A673 (cell line): ENCODE measurements around the gene OLFML1. TPM values are rescaled to one million over a fixed set of nuclear protein-coding genes. Genes with fewer than 3 reads are reported as not detected.

Source experiments
- Bru-seq: library from RNA; stranded (reverse); fragments of 400-500 nt; gene quantifications from one replicate; lab custom pipeline; 2021; lab: Mats Ljungman, UMichigan
- BruChase-seq, 2 experiments: library from RNA; stranded (reverse); fragments of 400-500 nt; gene quantifications; one replicate each; lab custom pipeline; 2021; lab: Mats Ljungman, UMichigan
- BruUV-seq: library from RNA; stranded (reverse); fragments of 400-500 nt; replicated peaks from 2 replicates; lab custom pipeline; 2021; lab: Mats Ljungman, UMichigan
- CTCF ChIA-PET: fragments of 300-600 bp; sonication (Branson Sonifier 250); formaldehyde crosslinking; loops from one replicate; lab custom pipeline; 2022; ENCODE audit warnings: antibody characterized with exemption; lab: Charles Lee
- POLR2A ChIA-PET: fragments of 300-600 bp; sonication (Branson Sonifier 250); formaldehyde crosslinking; loops from one replicate; lab custom pipeline; 2022; ENCODE audit warnings: antibody characterized with exemption; ENCODE audit not compliant: low non-redundant PET; lab: Charles Lee
- DNase-seq: peaks from one replicate; pipeline ENCODE4 v3.0.0-alpha.2; 2015; ENCODE audit warnings: low spot score
- H3K27ac ChIP-seq: fragments of 200-600 bp; sonication (generic); 2 replicates; pipeline ENCODE4 v1.5.1; 2016; ENCODE audit warnings: mixed run types, low read depth, mild to moderate bottlenecking, mixed read lengths, antibody characterized with exemption, low read length; ENCODE audit not compliant: poor library complexity, severe bottlenecking
- H3K27me3 ChIP-seq: fragments of 200-600 bp; sonication (generic); replicated peaks from 2 replicates; pipeline ENCODE4 v1.6.1; 2017; ENCODE audit warnings: mixed run types, low read depth, mild to moderate bottlenecking, mixed read lengths, antibody characterized with exemption, low read length; ENCODE audit not compliant: insufficient read depth, poor library complexity
- H3K36me3 ChIP-seq: fragments of 200-600 bp; sonication (generic); 2 replicates; pipeline ENCODE4 v1.6.1; 2016; ENCODE audit warnings: mixed run types, mild to moderate bottlenecking, mixed read lengths, antibody characterized with exemption, low read length; ENCODE audit not compliant: insufficient read depth, poor library complexity, severe bottlenecking
- H3K4me1 ChIP-seq: fragments of 200-600 bp; sonication (generic); 2 replicates; pipeline ENCODE4 v1.6.1; 2017; ENCODE audit warnings: mixed run types, mild to moderate bottlenecking, mixed read lengths, antibody characterized with exemption, low read length; ENCODE audit not compliant: insufficient read depth, poor library complexity, severe bottlenecking
- H3K4me3 ChIP-seq: fragments of 200-600 bp; sonication (generic); 2 replicates; pipeline ENCODE4 v1.5.1; 2016; ENCODE audit warnings: low read depth, mixed run types, mild to moderate bottlenecking, mixed read lengths, low read length; ENCODE audit not compliant: poor library complexity, severe bottlenecking
- H3K9me3 ChIP-seq: fragments of 200-600 bp; sonication (generic); 2 replicates; pipeline ENCODE4 v1.6.1; 2016; ENCODE audit warnings: mixed run types, low read depth, mild to moderate bottlenecking, mixed read lengths, antibody characterized with exemption, low read length; ENCODE audit not compliant: poor library complexity, severe bottlenecking
- CTCF ChIP-seq: fragments of 300-800, 200-600 bp; sonication (generic); conservative IDR thresholded peaks from 2 replicates; pipeline ENCODE4 v1.5.1; 2017; ENCODE audit warnings: low read depth, mild to moderate bottlenecking, antibody characterized with exemption, low read length, moderate library complexity, mixed read lengths
- EZH2 ChIP-seq: fragments of 200-600 bp; sonication (generic); IDR thresholded peaks from 2 replicates; pipeline ENCODE4 v1.6.1; 2017; ENCODE audit warnings: borderline replicate concordance, low read depth, mild to moderate bottlenecking, mixed read lengths, antibody characterized with exemption, low read length; ENCODE audit not compliant: poor library complexity, severe bottlenecking
- intact Hi-C: fragments of 100-400 bp; cut with micrococcal nuclease; formaldehyde crosslinking; loops from one replicate; pipeline ENCODE4 v1.10.0; 2022; ENCODE audit not compliant: unreplicated experiment
- long read RNA-seq: library from polyadenylated mRNA; stranded (forward); transcript quantifications from one replicate; pipeline ENCODE4 v2.0.0, GENCODE V29; 2022
- total RNA-seq: library from RNA; stranded (reverse); gene quantifications from 2 replicates; pipeline ENCODE4 v1.2.3, GENCODE V29; 2021

OLFML1 gene
- total RNA-seq (not detected in 2 replicates), Bru-seq, nascent RNA (not detected), BruChase-seq, experiment 1, labeled RNA remaining after a 2-hour chase (not detected), BruChase-seq, experiment 2, labeled RNA remaining after a 6-hour chase (not detected)
- long read RNA-seq, result 0 reads

DNA sequence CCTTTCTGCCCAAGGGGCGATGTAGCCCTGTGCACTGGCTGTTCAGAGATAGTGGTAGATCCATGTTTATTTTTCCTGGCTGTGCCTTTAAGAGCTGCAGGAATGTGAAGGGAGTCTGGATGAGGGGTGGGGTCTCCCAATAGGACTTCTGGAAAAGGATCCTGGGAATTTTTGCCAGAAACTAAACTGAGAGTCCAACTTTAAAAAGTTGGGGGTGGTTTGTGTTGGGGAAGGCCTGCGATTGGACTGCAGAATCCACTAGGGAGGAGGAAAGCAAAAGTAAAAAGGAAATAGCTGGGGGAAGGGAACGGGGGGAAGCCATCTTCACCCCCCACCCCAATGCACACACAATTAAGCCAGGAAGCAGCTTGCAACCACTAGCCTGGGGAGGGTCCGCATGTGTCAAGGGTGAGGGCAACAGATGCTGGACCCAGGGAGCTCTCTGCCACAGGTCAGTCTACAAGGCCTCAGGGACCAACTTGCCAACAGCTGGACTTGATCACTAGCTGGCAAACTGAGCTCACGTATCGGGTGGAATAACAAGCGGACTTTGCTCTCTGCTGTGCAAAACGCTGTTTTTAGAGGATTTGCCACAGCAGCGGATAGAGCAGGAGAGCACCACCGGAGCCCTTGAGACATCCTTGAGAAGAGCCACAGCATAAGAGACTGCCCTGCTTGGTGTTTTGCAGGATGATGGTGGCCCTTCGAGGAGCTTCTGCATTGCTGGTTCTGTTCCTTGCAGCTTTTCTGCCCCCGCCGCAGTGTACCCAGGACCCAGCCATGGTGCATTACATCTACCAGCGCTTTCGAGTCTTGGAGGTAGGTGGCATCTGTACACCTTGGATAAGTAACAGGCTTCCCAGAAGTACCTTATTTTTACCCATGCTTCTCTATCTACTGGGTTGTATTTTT, at the start of gene OLFML1:
Gene OLFML1 (plus strand): TSS at position 321 of the 912 bp plus-strand sequence. CDS start 370 bp downstream, at position 691.
- H3K27ac ChIP-seq, result no peak within 1 kb of the TSS
- POLR2A ChIA-PET, result no interaction called here
- intact Hi-C loops, result no loop called here
- DNase-seq, result no peak
- no peaks in the 10 kb centered on the region for H3K9me3 ChIP-seq
- CTCF ChIA-PET, result no interaction called here
- no peaks in the 10 kb centered on the region for H3K27me3 ChIP-seq
- no peaks in the 10 kb centered on the region for H3K4me1 ChIP-seq
- no TSS peak for BruUV-seq
- H3K36me3 ChIP-seq, result no peaks in the 10 kb centered on the region
- H3K4me3 ChIP-seq, result no peak within 1 kb of the TSS
- no peak for TF ChIP-seq CTCF
- no peak for TF ChIP-seq EZH2

DNA sequence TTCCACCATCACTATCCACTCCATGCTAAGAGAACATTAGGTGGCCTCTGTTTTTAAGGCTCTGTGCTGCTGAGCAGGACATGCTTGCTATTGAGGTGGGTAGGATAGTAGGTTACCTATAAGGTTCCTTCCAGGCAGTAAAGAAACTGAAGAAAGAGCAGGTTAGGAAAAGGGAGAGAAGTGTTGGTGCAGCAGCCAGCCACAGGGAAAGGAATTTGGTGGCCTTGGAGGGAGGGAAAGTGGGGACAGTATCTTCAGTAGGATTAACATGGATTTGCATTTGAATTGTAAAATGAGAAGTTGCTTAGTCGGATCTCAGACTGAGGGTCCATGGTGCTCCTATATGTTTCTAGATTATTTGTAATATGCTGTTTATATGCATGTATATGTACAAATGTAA, 49.2 kb upstream of the OLFML1 start:
- no peak overlapping the region for H3K27ac ChIP-seq
- no peak for DNase-seq
- no TSS peak for BruUV-seq
- H3K4me1 ChIP-seq, result no peaks in the 10 kb centered on the region
- CTCF ChIA-PET, result no interaction called here
- H3K4me3 ChIP-seq, result no peak overlapping the region
- H3K9me3 ChIP-seq, result no peaks in the 10 kb centered on the region
- TF ChIP-seq EZH2, result no peak
- no peak for TF ChIP-seq CTCF
- intact Hi-C loops, result no loop called here
- POLR2A ChIA-PET, result no interaction called here
- no peaks in the 10 kb centered on the region for H3K27me3 ChIP-seq
- no peaks in the 10 kb centered on the region for H3K36me3 ChIP-seq

- CTCF ChIA-PET, result no interaction called here
These were observed 48.6 kb upstream of the OLFML1 start for GRCh38 chr11:7436657-7437056.

More at GRCh38 chr11:7436657-7437056, 48.6 kb upstream of the OLFML1 start:
- Histone ChIP-seq H3K9me3 (no peaks in the 10 kb centered on the region), H3K4me1 (no peaks in the 10 kb centered on the region), H3K36me3 (no peaks in the 10 kb centered on the region), H3K27ac (no peak overlapping the region), H3K4me3 (no peak overlapping the region), H3K27me3 (no peaks in the 10 kb centered on the region)
- TF ChIP-seq CTCF (no peak), EZH2 (no peak)
- POLR2A ChIA-PET, result no interaction called here
- intact Hi-C loops, result no loop called here
- no TSS peak for BruUV-seq
- no peak for DNase-seq
